ENCODE measurements around the gene DSE. TPM values are rescaled to one million over a fixed set of nuclear protein-coding genes. Genes with fewer than 3 reads are reported as not detected.

Gene DSE
- total RNA-seq, 4 donors from 2014 or later: 12.6 to 71.8 (median 16.2) TPM

DNA sequence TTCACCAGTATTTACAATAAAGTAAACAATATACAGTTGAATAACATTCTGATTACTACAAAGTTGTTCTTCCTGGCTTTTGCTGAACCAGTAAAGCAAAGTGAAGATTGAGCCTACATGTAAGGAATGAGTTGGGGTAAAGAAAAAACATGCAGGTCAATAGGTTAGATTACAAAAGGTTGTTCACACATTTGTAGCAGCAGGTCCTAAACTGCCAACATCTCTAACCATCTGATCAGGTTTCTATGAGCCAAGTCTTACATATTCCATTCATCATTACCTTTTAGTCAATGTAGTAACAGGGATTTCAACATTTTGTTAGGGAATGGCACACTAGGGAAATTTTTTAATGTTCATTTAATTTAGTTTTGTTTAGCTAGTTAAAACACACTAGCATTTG, 81.2 kb downstream of the DSE start:
- TF ChIP-seq POLR2A (IDR thresholded peaks at IDR 0.05) (no peak), CTCF (IDR thresholded peaks at IDR 0.05) (no peak)

DNA sequence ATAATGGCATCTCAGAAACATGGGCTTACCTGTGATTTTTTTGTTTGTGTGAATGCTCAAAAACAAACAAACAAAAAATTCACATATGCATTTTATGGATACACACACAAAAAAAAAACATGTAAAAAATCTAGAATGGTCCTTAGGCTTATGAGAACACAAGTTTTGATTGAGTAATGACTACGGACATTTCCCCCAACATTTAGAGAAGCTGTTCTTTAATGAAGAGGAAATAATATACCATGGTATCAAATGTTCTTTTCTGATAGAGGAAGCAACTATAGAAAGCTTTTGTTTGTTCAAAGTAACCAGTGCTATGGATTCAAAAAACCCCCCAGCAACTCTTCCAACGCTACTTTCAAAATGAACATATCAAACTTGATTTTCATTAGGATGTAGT, 81.8 kb downstream of the DSE start:
- Histone ChIP-seq H3K9me3 (no peaks in the 10 kb centered on the region), H3K27me3 (no peaks in the 10 kb centered on the region), H3K27ac (no peak overlapping the region), H3K4me3 (no peak overlapping the region), H3K36me3 (no peaks in the 10 kb centered on the region), H3K4me1 (no peaks in the 10 kb centered on the region)
- DNase-seq: no peak
- TF ChIP-seq POLR2A (IDR thresholded peaks at IDR 0.05): no peak
- no peak for TF ChIP-seq CTCF (IDR thresholded peaks at IDR 0.05)

More for the DNA sequence above, 81.2 kb downstream of the DSE start:
- DNase-seq: no peak
- Histone ChIP-seq H3K36me3 (no peaks in the 10 kb centered on the region), H3K27me3 (no peaks in the 10 kb centered on the region), H3K4me3 (no peak overlapping the region), H3K9me3 (no peaks in the 10 kb centered on the region), H3K4me1 (no peaks in the 10 kb centered on the region), H3K27ac (no peak overlapping the region)

DNA sequence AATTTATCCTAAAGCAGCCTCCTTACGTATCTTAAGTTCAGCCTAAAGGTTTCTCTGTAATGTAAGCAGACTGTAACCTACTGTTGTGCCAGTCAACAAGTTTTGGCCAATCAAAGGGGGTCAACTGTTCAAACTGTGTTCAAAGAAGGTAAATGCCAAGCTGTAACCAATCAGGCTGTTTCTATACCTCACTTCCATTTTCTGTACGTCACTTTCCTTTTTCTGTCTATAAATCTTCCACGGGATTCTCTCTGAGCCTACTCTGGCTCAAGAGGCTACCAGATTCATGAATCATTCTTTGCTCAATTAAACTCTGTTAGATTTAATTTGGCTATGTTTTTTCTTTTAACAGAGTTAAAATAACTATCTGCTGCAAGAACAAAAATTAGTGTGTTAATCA, 85.4 kb downstream of the DSE start:
- H3K4me1 ChIP-seq: no peaks in the 10 kb centered on the region
- H3K27ac ChIP-seq: no peak overlapping the region
- no peak overlapping the region for H3K4me3 ChIP-seq
- TF ChIP-seq CTCF (IDR thresholded peaks at IDR 0.05) (no peak), POLR2A (IDR thresholded peaks at IDR 0.05) (no peak)
- H3K27me3 ChIP-seq: no peaks in the 10 kb centered on the region
- no peak for DNase-seq
- H3K9me3 ChIP-seq: no peaks in the 10 kb centered on the region
- H3K36me3 ChIP-seq: no peaks in the 10 kb centered on the region

GRCh38 chr6:116456927-116457326, 86.2 kb downstream of the DSE start:
- no peaks in the 10 kb centered on the region for H3K36me3 ChIP-seq
- TF ChIP-seq CTCF (IDR thresholded peaks at IDR 0.05) (no peak), POLR2A (IDR thresholded peaks at IDR 0.05) (no peak)
- no peak overlapping the region for H3K4me3 ChIP-seq
- no peaks in the 10 kb centered on the region for H3K27me3 ChIP-seq
- no peak overlapping the region for H3K27ac ChIP-seq
- no peaks in the 10 kb centered on the region for H3K4me1 ChIP-seq
- DNase-seq: no peak
- no peaks in the 10 kb centered on the region for H3K9me3 ChIP-seq

GRCh38 chr6:116458264-116458663, 87.5 kb downstream of the DSE start:
- no peaks in the 10 kb centered on the region for H3K36me3 ChIP-seq
- no peak overlapping the region for H3K27ac ChIP-seq
- H3K4me1 ChIP-seq: no peaks in the 10 kb centered on the region
- H3K9me3 ChIP-seq: no peaks in the 10 kb centered on the region
- no peak overlapping the region for H3K4me3 ChIP-seq
- no peak for DNase-seq
- no peaks in the 10 kb centered on the region for H3K27me3 ChIP-seq
- TF ChIP-seq POLR2A (IDR thresholded peaks at IDR 0.05): no peak
- no peak for TF ChIP-seq CTCF (IDR thresholded peaks at IDR 0.05)

DNA sequence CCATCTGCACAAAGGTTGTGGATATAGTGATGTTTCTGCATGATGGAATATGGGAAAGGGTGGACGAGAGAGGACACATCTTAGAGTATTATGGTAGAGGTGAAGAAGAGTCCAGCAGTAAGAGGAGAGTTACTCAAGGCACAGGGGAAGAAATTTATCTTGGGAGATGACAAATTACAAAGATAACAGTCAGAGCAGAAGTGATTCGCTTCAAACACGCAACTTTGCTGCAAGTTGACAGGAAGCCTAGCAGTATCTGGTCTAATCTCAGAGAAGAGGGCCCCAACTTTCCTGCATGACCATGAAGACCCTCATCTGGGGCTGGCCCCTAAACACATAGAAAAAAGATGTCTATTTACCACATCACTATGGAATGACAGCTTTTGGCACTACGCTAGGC, 89.2 kb downstream of the DSE start:
- H3K27ac ChIP-seq: no peak overlapping the region
- DNase-seq: no peak

More for the DNA sequence above, 89.2 kb downstream of the DSE start:
- Histone ChIP-seq H3K9me3 (no peaks in the 10 kb centered on the region), H3K36me3 (no peaks in the 10 kb centered on the region), H3K4me1 (no peaks in the 10 kb centered on the region), H3K4me3 (no peak overlapping the region), H3K27me3 (no peaks in the 10 kb centered on the region)
- no peak for TF ChIP-seq POLR2A (IDR thresholded peaks at IDR 0.05)
- no peak for TF ChIP-seq CTCF (IDR thresholded peaks at IDR 0.05)
